GM10266 (cell line): Measurements from ENCODE around the gene RPS4Y2.

Experiments used
- DNase-seq: peaks from one replicate; pipeline ENCODE4 v3.0.0; 2012; ENCODE audit errors: extremely low spot score
- TF ChIP-seq, protein P1 (sequence below): IDR thresholded peaks from 2 replicates; pipeline ENCODE4 v1.5.1; 2012; ENCODE audit warnings: mild to moderate bottlenecking, low read depth; ENCODE audit not compliant: control insufficient read depth, insufficient read depth; ENCODE audit errors: missing control alignments

RPS4Y2 gene

DNA sequence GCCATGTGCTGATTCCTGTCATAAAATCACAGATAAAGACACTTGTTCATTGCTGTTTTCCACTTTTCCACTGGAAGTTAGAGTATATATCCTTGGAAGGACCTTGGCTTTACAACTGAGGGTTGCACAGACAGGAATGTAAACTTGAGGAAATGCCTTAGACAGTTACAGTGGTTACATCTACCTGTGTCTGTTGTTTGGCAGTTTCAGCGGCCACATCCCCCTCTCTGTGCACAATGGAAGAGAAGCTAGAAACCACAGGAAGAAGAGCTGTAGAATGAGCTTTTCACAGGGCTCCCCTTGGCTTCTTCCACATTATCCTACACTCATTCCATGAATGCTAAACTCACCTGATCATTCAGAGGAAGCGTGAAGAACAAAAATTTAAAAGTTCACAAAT is 9.0 kb upstream of the RPS4Y2 start:
- DNase-seq, result no peak
- TF ChIP-seq, protein P1, sequence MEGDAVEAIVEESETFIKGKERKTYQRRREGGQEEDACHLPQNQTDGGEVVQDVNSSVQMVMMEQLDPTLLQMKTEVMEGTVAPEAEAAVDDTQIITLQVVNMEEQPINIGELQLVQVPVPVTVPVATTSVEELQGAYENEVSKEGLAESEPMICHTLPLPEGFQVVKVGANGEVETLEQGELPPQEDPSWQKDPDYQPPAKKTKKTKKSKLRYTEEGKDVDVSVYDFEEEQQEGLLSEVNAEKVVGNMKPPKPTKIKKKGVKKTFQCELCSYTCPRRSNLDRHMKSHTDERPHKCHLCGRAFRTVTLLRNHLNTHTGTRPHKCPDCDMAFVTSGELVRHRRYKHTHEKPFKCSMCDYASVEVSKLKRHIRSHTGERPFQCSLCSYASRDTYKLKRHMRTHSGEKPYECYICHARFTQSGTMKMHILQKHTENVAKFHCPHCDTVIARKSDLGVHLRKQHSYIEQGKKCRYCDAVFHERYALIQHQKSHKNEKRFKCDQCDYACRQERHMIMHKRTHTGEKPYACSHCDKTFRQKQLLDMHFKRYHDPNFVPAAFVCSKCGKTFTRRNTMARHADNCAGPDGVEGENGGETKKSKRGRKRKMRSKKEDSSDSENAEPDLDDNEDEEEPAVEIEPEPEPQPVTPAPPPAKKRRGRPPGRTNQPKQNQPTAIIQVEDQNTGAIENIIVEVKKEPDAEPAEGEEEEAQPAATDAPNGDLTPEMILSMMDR, result no peak

DNA sequence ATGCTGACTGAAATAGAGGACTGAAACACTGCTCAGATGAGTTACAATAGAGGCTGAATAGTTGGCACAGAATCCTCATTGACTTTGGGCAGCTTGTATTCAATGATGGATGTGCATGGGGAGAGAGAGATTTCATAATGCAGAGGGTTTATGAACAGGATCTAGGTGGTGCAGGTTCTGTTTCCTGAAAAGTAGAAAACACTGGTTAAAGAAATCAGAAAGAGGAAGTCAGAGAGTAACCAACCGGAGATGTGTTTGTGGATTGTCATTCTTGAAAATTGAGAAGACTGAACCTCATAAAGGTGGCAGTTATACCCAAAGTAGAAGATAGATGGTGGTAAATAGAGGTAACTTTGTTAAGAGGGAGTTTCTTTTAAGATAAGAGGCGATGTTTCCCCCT is 8.0 kb downstream of the RPS4Y2 start:
- TF ChIP-seq, protein P1, result no peak
- DNase-seq, result no peak

DNA sequence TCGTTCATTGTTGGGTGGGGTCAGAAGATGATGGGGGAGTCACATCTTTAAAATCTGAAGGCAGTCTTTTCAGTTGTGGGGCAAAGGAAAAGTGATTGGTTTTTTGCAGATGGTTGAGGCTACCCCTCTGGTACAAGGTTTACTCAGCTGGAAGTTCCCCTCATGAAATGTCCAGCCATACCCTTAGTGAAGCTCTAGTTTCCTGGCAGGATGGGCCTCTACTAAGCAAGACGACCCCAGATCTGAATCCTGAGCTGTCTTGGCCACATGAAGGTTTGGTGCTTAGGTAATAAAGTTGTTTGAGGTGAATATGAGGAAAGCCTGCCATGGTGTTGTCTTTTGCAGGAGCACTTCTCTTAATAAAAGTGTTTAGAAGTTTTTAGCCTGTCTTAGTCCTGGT is 9.2 kb downstream of the RPS4Y2 start:
- TF ChIP-seq, protein P1, result no peak
- no peak for DNase-seq

DNA sequence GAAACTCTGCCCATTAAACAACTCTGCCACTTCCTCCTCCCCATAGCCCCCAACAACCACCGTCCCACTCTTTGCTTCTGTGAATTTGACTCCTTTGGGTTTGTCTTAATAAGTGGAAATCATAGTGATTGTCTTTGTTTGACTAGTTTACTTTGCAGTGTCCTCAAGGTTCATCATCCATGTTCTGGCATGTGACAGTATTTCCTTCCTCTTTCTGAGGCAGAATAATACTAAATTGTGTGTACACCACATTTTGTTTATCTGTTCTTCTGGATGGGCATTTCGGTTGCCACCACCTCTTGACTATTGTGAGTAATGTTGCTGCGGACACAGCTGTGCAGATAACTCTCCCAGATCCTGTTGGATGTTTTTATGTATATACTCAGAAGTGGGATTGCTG is 14.8 kb downstream of the RPS4Y2 start:
- no peak for DNase-seq
- TF ChIP-seq, protein P1, result no peak

DNA sequence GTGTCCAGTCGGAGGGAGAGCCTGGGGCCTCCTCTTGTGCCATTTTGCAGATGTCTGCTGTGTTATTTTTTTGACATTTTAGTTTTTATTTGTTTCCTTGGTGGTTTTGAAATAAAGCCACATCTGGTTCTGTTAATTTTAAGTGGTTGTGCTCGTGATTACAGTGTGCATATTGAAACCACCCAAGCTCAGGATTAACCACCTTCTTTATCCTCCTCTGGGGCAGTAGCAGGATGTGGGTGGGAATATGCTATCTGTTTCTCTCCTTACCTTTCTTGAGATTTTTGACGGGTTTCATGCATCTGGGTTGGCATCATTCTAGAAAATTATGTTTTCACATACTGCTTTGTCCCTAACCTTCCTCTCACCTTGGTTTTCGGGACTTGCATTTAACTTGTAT is 20.2 kb downstream of the RPS4Y2 start:
- DNase-seq, result no peak
- TF ChIP-seq, protein P1, result no peak

DNA sequence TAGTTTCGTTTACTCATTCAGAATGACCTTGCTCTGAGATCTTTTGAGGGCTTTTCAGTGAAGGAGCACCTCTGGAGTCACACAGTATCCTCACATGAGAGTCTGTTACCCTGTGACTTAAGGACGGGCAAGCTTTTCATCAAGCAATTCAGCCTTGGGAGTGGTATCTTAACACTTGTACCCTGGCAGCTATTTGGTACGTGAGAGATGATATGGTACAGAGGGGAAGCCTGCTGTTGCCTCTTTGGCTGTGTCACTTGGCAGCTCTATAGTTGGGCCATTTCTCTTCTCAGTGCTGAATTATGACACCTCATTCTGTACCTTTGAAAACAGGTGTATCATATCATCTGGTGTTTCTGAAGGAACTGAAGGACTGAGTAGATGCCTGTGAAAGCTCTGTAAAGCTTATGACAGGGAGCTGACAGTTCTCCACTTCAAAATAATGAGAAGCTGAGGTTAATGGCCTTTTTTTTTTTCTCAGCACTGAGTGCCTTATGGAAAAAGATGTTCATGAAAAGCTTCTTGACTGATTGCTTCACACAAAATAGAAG is 24.3 kb downstream of the RPS4Y2 start:
- no peak for DNase-seq
- TF ChIP-seq, protein P1, result no peak

DNA sequence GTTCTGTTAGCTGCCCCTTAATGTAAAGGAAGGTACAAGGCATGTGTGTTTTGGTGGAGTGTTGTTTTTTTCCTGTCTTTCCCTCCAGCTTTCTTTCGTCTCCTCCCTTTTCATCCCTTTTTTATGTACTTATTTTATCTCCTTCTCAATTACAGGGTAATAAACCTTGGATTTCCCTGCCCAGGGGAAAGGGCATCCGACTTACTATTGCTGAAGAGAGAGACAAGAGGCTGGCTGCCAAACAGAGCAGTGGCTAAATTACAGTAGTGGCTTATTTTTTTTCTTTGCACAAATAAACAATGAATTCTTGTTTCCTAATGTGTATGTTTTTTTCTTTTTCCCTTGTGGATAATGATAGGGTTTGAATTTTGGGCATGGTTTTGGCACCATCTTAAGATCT is 24.9 kb downstream of the RPS4Y2 start:
- TF ChIP-seq, protein P1, result no peak
- no peak for DNase-seq
